GM23338 (cell line): ENCODE measurements around the gene FAM81A.

Source experiments
- CREB1 ChIP-seq: fragments of 250-450 bp; sonication (Bioruptor Pico); IDR thresholded peaks from 2 replicates; pipeline ENCODE4 v1.5.0; 2020; ENCODE audit warnings: low read depth, mild to moderate bottlenecking, moderate library complexity
- EZH2 ChIP-seq: fragments of 200-600 bp; sonication (generic); IDR thresholded peaks from one replicate; pipeline ENCODE4 v1.8.0; 2017; ENCODE audit warnings: antibody characterized with exemption, mild to moderate bottlenecking, low read depth; ENCODE audit not compliant: unreplicated experiment
- EZH2phosphoT487 ChIP-seq: fragments of 200-600 bp; sonication (generic); IDR thresholded peaks from one replicate; pipeline ENCODE4 v1.8.1; 2018; ENCODE audit warnings: antibody characterized with exemption; ENCODE audit not compliant: unreplicated experiment
- JUNB ChIP-seq: IDR thresholded peaks from one replicate; pipeline ENCODE4 v1.6.1; 2016; ENCODE audit warnings: antibody characterized with exemption; ENCODE audit not compliant: unreplicated experiment
- POLR2AphosphoS5 ChIP-seq: IDR thresholded peaks from 2 replicates; pipeline ENCODE4 v1.6.1; 2016; ENCODE audit warnings: antibody characterized with exemption, low read depth
- STAT1 ChIP-seq: IDR thresholded peaks from one replicate; pipeline ENCODE4 v1.6.1; 2016; ENCODE audit warnings: antibody characterized with exemption; ENCODE audit not compliant: unreplicated experiment
- ZNF114 ChIP-seq: fragments of 250-450 bp; sonication (Bioruptor Pico); IDR thresholded peaks from 2 replicates; pipeline ENCODE4 v1.5.0; 2020; ENCODE audit warnings: mild to moderate bottlenecking, moderate library complexity
- TF ChIP-seq, protein P1 (sequence below), 2 experiments: fragments of 200-600 bp in 1 of 2; sonication (generic) in 1 of 2; conservative IDR thresholded peaks; 2 replicates each; pipeline versions ENCODE4 v1.5.1 to v1.6.1; 2016 to 2017; ENCODE audit warnings: antibody characterized with exemption in 2 of 2, low read depth in 2 of 2, mild to moderate bottlenecking in 2 of 2, moderate library complexity in 1 of 2
- TF ChIP-seq, protein P2 (sequence below): IDR thresholded peaks from one replicate; pipeline ENCODE4 v1.6.1; 2018; ENCODE audit warnings: antibody characterized with exemption; ENCODE audit not compliant: unreplicated experiment

DNA sequence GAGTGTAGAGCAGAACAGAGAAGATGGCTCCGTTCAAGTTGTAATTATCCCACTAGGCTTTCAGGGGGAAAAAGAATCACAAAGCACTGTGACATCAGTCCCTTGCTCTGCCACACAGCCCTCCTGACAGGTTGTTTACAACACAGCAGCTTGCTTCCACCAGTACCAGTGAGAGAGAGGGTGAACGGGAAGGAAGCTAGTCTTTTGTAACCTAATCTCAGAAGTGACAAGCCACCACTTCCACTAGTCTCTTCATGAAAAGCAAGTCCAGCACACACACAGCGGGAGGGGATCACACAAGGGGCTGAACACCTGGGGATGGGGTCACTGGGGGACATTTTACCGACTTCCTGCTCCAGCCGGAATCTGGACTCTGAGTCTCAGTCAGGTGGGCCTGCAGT, 86.3 kb downstream of the FAM81A start:
- TF ChIP-seq, protein P1, sequence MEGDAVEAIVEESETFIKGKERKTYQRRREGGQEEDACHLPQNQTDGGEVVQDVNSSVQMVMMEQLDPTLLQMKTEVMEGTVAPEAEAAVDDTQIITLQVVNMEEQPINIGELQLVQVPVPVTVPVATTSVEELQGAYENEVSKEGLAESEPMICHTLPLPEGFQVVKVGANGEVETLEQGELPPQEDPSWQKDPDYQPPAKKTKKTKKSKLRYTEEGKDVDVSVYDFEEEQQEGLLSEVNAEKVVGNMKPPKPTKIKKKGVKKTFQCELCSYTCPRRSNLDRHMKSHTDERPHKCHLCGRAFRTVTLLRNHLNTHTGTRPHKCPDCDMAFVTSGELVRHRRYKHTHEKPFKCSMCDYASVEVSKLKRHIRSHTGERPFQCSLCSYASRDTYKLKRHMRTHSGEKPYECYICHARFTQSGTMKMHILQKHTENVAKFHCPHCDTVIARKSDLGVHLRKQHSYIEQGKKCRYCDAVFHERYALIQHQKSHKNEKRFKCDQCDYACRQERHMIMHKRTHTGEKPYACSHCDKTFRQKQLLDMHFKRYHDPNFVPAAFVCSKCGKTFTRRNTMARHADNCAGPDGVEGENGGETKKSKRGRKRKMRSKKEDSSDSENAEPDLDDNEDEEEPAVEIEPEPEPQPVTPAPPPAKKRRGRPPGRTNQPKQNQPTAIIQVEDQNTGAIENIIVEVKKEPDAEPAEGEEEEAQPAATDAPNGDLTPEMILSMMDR (conservative IDR thresholded peaks at IDR 0.05; ENCODE audit: low read depth in 2 of 2) = no peak
- TF ChIP-seq EZH2 (no peak), ZNF114 (CRISPR knock-in tag) (no peak), EZH2phosphoT487 (no peak), JUNB (no peak), CREB1 (CRISPR knock-in tag) (no peak), POLR2AphosphoS5 (no peak), STAT1 (no peak)
- TF ChIP-seq, protein P2, sequence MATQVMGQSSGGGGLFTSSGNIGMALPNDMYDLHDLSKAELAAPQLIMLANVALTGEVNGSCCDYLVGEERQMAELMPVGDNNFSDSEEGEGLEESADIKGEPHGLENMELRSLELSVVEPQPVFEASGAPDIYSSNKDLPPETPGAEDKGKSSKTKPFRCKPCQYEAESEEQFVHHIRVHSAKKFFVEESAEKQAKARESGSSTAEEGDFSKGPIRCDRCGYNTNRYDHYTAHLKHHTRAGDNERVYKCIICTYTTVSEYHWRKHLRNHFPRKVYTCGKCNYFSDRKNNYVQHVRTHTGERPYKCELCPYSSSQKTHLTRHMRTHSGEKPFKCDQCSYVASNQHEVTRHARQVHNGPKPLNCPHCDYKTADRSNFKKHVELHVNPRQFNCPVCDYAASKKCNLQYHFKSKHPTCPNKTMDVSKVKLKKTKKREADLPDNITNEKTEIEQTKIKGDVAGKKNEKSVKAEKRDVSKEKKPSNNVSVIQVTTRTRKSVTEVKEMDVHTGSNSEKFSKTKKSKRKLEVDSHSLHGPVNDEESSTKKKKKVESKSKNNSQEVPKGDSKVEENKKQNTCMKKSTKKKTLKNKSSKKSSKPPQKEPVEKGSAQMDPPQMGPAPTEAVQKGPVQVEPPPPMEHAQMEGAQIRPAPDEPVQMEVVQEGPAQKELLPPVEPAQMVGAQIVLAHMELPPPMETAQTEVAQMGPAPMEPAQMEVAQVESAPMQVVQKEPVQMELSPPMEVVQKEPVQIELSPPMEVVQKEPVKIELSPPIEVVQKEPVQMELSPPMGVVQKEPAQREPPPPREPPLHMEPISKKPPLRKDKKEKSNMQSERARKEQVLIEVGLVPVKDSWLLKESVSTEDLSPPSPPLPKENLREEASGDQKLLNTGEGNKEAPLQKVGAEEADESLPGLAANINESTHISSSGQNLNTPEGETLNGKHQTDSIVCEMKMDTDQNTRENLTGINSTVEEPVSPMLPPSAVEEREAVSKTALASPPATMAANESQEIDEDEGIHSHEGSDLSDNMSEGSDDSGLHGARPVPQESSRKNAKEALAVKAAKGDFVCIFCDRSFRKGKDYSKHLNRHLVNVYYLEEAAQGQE = no peak
